ENCODE data around the gene HPS6.

HPS6 gene

GRCh38 chr10:102064868-102065560, at the start of gene HPS6:
TSS of gene HPS6 (plus strand) at chr10:102065349. CDS start at chr10:102065475, 126 bp downstream.
- TF ChIP-seq TSHZ2 (CRISPR knock-in tag; IDR thresholded peaks at IDR 0.05): peak; percentile 63; the same call in 1 of the 2 replicates
- TF ChIP-seq CSDC2 (CRISPR knock-in tag; IDR thresholded peaks at IDR 0.05): no peak
- peak; percentile 99 for ATAC-seq

- TF ChIP-seq PPARA (CRISPR knock-in tag; IDR thresholded peaks at IDR 0.05; ENCODE audit: borderline replicate concordance): no peak
- TF ChIP-seq, protein P1, sequence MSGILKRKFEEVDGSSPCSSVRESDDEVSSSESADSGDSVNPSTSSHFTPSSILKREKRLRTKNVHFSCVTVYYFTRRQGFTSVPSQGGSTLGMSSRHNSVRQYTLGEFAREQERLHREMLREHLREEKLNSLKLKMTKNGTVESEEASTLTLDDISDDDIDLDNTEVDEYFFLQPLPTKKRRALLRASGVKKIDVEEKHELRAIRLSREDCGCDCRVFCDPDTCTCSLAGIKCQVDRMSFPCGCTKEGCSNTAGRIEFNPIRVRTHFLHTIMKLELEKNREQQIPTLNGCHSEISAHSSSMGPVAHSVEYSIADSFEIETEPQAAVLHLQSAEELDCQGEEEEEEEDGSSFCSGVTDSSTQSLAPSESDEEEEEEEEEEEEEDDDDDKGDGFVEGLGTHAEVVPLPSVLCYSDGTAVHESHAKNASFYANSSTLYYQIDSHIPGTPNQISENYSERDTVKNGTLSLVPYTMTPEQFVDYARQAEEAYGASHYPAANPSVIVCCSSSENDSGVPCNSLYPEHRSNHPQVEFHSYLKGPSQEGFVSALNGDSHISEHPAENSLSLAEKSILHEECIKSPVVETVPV (CRISPR knock-in tag; IDR thresholded peaks at IDR 0.05): no peak
- no peak for TF ChIP-seq OSR1 (CRISPR knock-in tag; IDR thresholded peaks at IDR 0.05)
- no peak for TF ChIP-seq ZC3H10 (CRISPR knock-in tag; IDR thresholded peaks at IDR 0.05)
- no peak for TF ChIP-seq ISL1 (CRISPR knock-in tag; IDR thresholded peaks at IDR 0.05)
- TF ChIP-seq CREB5 (CRISPR knock-in tag; IDR thresholded peaks at IDR 0.05; ENCODE audit: low read depth): no peak
- TF ChIP-seq CSDC2 (CRISPR knock-in tag; IDR thresholded peaks at IDR 0.05): no peak
- TF ChIP-seq SNAI2 (CRISPR knock-in tag; IDR thresholded peaks at IDR 0.05): no peak
- TF ChIP-seq ZFP3 (CRISPR knock-in tag; IDR thresholded peaks at IDR 0.05): no peak
- TF ChIP-seq ESRRG (CRISPR knock-in tag; IDR thresholded peaks at IDR 0.05): no peak
- no peak for ATAC-seq
These were observed 48.7 kb upstream of the HPS6 start for GRCh38 chr10:102016416-102016815.

DNA sequence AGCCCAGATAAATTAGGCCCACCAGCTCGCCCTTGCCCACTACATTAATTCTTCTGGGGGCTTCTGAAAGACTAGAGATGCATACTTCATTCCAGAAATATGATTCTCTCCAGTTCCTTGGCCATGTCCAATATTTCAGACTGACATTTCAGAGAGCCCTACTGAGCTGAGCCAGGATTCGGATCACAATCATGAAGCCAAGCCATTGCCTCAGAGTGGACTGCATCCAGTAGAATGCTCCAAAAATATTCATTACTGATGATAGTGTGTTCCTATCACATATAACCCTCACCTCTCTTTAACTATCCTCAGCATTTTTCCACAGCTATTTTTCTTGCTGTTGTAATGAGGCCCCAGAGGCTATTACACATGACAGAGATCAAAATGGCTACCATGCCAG, 47.9 kb upstream of the HPS6 start:
- TF ChIP-seq ZFP3 (CRISPR knock-in tag; IDR thresholded peaks at IDR 0.05) (no peak), ESRRG (CRISPR knock-in tag; IDR thresholded peaks at IDR 0.05) (no peak), ZNF8 (CRISPR knock-in tag; IDR thresholded peaks at IDR 0.05) (no peak), TSHZ2 (CRISPR knock-in tag; IDR thresholded peaks at IDR 0.05) (no peak), ZC3H10 (CRISPR knock-in tag; IDR thresholded peaks at IDR 0.05) (no peak), TOX (CRISPR knock-in tag; IDR thresholded peaks at IDR 0.05; ENCODE audit: borderline replicate concordance) (no peak), ZFP30 (CRISPR knock-in tag; IDR thresholded peaks at IDR 0.05) (no peak), ZNF70 (CRISPR knock-in tag; IDR thresholded peaks at IDR 0.05) (no peak), ZNF565 (CRISPR knock-in tag; conservative IDR thresholded peaks at IDR 0.05; ENCODE audit: low read depth) (no peak), CSDC2 (CRISPR knock-in tag; IDR thresholded peaks at IDR 0.05) (no peak), SNAI2 (CRISPR knock-in tag; IDR thresholded peaks at IDR 0.05) (no peak)
- TF ChIP-seq, protein P2, sequence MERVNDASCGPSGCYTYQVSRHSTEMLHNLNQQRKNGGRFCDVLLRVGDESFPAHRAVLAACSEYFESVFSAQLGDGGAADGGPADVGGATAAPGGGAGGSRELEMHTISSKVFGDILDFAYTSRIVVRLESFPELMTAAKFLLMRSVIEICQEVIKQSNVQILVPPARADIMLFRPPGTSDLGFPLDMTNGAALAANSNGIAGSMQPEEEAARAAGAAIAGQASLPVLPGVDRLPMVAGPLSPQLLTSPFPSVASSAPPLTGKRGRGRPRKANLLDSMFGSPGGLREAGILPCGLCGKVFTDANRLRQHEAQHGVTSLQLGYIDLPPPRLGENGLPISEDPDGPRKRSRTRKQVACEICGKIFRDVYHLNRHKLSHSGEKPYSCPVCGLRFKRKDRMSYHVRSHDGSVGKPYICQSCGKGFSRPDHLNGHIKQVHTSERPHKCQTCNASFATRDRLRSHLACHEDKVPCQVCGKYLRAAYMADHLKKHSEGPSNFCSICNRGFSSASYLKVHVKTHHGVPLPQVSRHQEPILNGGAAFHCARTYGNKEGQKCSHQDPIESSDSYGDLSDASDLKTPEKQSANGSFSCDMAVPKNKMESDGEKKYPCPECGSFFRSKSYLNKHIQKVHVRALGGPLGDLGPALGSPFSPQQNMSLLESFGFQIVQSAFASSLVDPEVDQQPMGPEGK (CRISPR knock-in tag; IDR thresholded peaks at IDR 0.05; ENCODE audit: borderline replicate concordance): no peak
- TF ChIP-seq, protein P3, sequence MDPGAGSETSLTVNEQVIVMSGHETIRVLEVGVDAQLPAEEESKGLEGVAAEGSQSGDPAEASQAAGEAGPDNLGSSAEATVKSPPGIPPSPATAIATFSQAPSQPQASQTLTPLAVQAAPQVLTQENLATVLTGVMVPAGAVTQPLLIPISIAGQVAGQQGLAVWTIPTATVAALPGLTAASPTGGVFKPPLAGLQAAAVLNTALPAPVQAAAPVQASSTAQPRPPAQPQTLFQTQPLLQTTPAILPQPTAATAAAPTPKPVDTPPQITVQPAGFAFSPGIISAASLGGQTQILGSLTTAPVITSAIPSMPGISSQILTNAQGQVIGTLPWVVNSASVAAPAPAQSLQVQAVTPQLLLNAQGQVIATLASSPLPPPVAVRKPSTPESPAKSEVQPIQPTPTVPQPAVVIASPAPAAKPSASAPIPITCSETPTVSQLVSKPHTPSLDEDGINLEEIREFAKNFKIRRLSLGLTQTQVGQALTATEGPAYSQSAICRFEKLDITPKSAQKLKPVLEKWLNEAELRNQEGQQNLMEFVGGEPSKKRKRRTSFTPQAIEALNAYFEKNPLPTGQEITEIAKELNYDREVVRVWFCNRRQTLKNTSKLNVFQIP (CRISPR knock-in tag; IDR thresholded peaks at IDR 0.05; ENCODE audit: borderline replicate concordance, low read depth): no peak
- TF ChIP-seq, protein P1 (CRISPR knock-in tag; IDR thresholded peaks at IDR 0.05): no peak
- ATAC-seq: no peak

Data from SK-N-SH treated with all-trans-retinoic acid at 6 μM for 48 hours (cell line).